NCI-H2196 treated with DMSO at 0.1 percent for 48 hours (cell line): ENCODE measurements around the gene TMEM82.

Source experiments
- DNase-seq: peaks from one replicate; lab custom pipeline; 2025; ENCODE audit not compliant: unreplicated experiment; lab: John Stamatoyannopoulos, UW

TMEM82 gene

DNA sequence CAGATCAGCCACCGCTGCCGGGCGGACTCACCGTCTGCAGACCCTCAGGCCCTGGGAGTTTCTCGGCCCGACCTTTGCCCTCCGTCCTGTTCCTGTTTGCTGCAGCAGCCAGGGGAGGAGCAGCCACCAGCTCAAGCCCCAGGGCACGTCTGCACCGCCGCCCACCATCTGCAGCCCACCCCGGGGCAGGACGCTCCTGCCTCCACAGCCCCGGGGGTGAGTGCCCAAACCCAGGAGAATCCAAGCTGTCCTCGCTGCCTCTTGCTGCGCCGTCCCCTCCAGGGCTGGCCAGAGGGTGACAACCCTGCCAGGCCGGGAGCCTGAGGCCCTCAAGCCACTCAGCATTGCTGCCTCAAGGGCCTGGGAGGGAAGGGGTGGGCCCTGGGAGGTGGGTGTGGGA lies 7.4 kb upstream of the TMEM82 start:
- no peak for DNase-seq

DNA sequence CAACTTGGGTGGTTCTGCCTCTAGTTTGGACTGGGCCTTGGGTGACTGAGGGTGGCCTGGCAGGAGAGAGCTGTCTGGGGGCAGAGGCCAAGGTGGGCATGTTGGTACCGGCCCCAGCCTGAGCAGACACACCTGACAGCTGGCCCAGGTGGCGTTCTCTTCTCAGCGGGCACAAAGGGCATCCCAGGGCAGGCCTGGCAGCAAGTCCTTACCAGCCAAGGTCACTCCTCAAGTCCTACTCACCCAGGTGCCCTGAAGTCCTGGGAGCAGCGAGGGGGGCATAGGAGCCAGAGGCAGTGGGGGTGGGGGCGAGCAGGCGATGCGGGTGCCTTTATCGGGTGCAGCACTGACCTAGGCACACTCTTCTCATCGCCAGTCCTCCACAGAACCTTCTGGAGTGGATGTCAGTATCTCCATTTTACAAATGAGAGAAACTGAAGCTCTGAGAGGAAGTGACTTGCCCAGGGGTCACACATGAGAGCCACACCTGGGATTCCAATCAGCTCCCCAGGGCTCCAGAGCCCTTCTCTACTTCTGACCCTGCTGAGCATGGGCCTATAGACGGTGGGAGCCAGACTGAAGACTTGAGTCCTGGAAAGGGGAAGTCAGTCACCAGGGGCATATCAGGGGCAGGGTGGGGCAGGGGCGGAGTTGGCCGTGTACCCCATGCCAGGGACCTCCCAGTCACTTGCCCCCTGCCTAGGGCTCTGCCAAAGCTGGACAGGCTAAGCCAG lies 6.8 kb upstream of the TMEM82 start:
- DNase-seq = no peak

DNA sequence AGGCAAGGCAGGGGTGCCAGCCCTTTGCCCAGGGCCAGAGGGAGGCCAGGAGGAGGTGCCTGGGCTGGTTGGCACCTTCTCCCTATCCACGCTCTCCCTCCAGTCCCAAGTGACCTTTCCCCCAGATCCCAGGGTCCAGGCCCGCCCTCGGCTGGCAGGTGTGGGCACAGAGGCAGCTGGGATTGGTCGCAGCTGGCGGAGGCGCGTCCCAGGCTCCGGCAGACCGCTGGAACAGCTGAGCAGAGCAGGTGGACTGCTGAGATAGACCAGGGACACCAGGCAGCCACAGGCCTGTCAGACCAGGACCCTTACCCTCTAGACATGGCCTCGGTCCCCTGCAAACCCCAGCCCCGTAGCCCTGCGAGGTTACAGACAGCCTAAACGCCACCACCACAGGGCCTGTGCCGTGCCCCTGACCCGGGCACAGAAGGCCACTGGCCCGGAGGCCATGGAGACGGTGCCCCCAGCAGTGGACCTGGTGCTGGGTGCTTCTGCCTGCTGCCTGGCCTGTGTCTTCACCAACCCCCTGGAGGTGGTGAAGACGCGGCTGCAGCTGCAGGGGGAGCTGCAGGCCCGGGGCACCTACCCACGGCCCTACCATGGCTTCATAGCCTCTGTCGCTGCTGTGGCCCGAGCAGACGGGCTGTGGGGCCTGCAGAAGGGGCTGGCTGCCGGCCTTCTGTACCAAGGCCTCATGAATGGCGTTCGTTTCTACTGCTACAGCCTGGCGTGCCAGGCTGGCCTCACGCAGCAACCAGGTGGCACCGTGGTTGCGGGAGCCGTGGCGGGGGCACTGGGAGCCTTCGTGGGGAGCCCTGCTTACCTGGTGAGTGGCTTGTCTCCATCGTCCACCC lies 6.0 kb upstream of the TMEM82 start, which contains the start of gene SLC25A34:
SLC25A34 (plus strand) TSS at position 221 of the 854 bp plus-strand sequence; CDS start at position 449, 228 bp downstream.
- peak; percentile 86 for DNase-seq

DNA sequence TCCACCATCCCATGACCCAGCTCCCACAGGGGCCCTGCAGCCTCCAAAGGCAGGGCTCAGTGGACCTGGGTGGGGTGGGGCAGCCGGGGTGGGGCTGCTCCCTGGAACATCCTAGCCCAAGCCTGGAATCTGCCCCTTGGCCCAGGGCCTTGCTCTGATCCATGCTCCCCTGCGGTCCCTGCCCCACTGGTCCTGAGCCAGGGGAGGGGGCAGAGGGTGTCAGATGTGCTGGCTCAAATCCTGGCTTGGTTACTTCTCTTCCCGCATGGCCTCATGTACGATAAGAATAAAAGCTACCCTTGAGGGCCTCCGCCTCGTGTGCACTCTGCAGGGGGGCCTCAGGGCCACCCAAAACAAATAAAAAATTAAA lies 5.4 kb upstream of the TMEM82 start:
- no peak for DNase-seq

DNA sequence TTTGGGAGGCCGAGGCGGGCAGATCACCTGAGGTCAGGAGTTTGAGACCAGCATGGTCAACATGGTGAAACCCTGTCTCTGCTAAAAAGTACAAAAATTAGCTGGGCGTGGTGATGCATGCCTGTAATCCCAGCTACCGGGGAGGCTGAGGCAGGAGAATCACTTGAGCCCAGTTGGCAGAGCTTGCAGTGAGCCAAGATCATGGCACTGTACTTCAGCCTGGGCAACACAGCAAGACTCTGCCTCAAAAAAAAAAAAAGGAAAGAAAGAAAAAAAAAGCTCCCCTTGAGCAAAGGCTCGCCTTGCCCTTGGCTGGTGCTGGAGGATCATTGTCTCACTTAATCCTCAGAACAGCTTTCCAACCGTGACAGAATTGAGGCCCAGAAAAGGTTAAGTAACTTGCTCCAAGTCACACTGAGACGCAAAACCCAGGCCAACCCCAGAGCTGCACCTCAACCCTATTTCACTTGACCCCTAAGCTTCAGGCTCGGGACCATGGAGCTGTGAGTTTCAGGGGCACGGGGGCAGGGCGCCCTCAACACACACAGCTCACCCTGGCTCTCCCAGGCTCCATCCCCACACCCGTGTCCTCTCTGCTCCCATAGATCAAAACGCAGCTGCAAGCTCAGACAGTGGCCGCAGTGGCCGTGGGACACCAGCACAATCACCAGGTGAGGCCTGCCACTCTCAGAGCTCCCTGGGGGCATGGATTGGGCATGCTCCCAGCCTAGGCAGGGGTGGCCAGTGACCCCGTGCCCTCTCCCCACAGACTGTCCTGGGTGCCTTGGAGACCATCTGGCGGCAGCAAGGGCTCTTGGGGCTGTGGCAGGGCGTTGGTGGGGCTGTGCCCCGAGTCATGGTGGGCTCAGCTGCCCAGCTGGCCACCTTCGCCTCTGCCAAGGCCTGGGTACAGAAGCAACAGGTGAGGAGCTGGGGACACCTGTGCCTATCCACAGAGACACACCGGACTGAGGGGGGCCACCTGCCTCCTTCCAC lies 4.7 kb upstream of the TMEM82 start:
- no peak for DNase-seq

DNA sequence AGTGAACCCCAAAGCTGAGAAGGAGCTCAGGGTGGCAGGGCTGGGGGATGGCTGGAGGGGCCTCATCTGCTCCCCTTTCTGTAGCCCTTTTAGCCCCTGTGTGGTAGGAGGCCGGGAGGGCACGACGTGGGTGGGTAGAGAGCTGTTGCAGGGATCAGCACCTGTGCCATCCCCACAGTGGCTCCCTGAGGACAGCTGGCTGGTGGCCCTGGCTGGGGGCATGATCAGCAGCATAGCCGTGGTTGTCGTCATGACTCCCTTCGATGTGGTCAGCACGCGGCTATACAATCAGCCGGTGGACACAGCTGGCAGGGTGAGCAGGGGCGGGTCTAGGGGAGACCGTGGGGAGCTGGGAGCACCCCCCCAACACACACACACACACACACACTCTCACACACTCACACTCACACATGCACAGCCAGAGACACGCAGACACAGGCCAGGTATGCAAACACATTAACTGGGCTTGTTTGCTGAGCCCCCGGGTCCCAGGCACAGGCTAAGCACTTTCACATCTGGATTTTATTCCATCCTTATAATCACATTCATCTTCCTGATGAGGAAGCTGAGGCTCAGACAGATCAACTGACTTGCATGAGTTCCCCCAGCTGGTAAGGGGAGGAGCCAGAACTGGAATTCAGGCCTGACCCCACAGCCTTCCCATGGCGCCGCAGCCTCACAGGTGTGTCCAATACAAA lies 3.7 kb upstream of the TMEM82 start:
- DNase-seq = no peak

DNA sequence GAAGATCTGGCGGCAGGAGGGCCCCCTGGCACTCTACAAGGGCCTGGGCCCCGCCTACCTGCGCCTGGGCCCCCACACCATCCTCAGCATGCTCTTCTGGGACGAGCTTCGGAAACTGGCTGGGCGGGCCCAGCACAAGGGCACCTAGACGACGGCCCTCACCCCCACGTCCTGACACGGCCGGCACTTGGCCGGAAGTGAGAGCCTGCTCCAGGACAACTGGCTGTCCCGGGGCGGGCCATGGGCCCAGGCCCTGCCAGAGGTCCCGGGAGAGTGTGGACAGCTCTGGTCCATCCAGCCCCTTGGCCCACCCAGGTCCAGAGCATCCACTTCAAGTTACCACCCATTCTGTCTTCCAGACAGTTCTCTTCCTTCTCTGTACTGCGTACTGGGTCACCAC lies 3.0 kb upstream of the TMEM82 start:
- no peak for DNase-seq

DNA sequence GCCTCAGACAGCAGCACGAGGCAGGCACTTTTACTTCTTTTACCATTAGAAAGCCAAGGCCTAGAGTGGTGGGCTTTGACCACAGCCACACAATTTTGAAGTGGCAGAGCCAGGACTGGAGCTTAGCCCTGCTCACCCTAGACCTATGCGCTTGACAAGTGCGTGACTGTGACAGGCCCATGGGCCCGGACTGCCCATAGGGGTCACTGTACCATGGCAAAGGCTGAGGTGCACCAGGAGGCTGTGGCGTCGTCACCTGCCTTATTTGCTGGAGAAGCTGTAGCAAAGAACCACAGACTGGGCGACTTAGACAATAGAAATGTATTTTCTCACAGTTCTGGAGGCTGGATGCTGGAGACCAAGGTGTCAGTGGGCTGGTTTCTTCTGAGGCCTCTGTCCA lies 2.6 kb upstream of the TMEM82 start:
- no peak for DNase-seq

DNA sequence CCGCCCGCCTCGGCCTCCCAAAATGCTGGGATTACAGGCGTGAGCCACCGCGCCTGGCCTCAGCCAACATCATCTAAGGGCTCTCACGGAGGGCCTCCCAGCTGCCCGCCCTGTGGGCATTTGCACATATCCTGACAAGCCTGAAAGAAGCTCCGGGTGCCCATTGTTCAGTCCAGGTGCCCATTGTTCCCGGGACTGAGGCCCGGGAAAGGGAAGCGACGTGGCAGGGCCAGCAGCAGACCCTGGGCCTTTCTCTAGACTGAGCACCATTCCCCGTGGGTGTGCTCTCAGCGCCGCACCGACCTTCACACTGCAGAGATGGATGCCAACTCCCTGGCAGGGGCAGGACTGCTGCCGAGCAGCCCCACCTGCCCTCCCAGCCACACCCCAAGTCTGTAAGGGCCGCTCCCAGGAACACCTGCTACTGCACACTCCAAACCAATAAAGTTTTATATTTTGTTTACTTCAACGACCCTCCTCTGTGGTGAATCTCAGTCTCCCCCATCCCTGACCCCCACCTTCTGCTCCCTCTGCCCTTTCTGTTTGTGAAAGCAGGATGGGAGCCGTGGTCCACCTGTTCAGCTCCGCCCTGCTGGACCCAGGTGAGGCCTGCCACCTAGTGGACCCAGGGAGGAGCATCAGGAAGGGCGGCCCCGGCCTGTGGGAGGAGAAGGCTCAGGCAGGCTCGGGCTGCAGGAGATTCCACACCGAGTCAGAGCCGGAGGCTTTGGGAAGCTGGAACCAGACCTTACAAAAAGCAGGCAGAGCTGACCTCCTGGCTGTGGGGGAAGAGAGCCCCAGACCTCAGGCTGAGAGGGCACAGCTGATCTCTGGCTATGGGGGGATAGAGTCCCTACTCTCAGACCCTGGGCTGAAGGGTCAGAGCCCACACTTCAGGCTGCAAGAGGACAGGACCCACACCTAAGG lies 1.1 kb upstream of the TMEM82 start:
- peak; percentile 78 for DNase-seq

DNA sequence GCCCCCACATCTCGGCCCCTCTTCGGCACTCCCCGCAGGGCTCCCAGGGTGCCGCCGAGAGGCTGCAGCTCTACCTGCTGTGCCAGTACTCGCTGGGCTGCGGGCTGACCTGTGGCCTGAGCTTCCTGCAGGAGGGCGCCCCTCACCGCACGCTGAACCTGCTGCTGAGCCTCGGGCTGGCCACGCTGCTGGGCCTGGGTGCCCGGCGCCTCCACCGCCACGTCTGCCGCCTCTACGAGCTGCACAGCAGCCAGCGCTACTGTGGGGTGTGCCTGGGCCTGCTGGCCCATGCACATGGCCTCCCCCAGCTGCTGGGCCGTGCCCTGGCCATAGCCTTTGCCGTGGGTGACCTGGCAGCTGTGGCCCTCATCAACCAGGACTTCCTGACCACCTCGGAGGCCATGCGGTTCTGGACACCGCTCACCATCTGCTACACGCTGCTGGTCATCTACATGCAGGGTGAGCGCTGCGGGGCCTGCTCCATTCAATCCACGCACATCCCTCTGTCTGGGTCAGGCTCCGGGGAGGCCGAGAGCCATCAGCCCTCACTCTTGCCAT lies 1.9 kb downstream of the TMEM82 start:
- no peak for DNase-seq

DNA sequence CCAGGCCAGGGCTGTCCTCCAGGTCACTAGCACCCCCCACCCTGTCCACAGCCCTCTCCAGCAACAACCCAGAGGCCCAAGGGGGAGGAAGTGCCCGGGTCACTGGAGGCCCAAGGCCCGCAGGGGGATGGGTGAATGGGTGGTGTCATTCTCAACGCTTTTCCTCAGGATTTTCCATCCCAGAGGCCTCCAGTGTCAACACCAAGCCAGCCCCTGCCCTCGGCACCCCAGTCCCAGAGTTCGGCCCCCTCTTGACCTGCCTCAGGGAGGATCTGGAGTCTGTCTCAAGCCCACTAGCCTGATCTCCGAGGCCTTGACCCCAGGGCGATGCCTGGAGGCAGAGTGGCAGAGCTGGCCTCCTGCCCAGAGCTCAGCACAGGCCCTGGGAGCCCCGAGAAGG lies 5.1 kb downstream of the TMEM82 start:
- DNase-seq = no peak

DNA sequence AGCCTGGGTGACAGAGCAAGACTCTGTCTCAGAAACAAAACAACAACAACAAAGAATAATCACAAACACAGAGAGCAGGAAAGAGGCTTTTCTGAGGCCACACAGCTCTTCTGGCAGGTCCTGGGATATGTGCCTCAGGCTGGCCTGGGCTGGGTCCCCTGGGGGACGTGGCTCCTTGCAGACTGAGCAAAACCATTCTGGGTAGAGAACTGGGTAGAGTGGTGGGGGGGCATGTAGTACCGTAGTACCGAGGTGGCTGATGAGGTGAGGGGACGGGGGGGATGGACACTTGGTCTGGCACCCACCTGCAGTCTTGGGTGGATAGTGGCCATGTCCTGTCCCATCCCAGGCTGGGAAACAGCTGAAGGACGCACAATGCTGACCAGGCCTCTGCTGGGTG lies 6.0 kb downstream of the TMEM82 start:
- no peak for DNase-seq

DNA sequence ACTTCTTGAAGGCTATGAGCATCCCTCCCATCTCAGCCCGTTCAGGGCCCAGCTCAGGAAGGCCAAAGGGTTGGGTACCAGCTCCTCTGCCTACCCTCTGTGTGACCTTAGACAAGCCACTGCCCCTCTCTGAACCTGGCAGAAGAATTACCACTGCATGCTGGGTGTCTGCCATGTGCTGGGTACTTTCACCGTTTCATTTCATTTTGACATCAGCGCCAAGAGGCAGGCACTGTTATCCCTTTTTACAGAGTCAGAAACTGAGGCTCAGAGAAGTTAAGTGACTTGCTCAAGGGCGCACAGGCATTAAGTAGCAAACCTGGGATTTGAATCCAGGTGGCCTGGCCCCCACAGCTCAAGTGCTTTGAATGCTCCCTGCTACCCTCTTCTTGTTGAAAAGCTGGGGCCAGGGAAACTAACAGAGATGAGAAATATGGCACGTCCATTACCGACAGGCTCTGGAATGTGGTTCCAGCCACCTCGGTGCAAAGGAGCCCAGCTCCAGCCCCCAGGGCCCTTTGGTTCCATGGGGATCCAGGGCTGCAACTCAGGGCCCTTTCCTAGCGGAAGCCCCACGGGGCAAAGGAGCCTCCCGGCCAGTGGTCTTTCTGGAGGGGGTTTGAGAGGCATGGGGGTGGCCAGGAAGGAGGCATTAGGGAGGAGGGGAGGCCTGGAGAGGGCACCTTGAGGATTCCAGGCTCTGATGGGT lies 6.5 kb downstream of the TMEM82 start:
- DNase-seq = no peak

DNA sequence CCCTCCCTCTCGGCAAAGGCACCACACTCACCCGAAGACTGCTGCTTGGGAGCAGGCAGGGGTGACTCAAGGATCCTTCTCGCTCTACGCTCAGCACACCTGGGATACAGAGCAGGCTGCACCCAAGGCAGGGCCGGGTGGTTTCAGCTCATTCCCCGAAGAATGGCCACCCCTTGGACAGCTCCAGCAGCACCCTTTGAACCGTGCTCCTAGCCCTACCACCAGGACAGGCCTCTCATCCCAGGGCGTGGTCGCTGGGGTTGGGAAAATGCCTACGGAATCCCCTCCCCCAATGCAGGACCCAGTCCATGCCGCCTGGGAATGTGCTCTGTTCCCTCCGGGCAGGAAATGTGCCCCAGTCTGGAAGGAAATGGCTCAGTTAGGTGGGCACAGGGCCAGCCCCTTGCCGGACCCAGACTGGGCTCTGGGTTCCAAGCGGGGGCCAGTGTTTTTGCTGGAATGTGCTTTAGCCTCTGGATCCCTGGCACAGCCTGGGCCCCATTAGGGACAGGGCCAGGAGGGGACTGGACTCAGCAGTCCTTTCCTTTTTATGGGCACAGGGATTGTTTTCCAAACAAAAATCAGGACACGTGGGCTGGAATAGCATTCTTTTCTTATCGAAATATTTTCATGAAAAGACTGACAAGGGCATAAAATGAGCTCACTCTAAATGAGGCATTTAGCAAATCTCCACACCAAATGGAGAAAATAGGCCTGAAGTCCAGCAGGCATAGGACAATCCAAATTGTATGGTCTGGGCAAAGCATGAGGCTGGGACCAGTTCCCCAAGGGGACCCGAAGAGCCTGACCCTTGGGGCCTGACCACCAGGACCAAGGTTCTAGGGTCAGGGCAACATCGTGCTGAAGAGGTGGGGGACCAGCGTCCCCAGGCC lies 7.3 kb downstream of the TMEM82 start:
- no peak for DNase-seq

DNA sequence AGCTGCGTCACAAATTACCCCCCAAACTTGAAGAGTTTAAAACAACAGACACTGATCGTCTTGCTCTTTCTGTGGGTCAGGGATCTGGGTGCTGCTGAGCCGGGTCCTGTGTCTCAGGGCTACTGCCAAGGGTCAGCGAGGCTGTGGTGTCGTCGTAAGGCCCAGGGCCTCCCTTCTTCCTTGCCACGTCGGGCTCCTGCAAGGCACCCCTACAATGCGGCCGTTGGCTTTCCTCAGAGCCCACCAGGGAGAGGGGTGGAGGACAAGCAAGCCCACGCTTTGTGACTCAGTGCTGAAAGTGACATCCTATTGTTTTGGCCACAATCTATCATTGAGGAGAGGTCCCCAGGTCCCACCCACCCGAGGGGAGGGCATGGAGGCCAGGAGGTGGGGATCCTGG lies 8.6 kb downstream of the TMEM82 start:
- no peak for DNase-seq

DNA sequence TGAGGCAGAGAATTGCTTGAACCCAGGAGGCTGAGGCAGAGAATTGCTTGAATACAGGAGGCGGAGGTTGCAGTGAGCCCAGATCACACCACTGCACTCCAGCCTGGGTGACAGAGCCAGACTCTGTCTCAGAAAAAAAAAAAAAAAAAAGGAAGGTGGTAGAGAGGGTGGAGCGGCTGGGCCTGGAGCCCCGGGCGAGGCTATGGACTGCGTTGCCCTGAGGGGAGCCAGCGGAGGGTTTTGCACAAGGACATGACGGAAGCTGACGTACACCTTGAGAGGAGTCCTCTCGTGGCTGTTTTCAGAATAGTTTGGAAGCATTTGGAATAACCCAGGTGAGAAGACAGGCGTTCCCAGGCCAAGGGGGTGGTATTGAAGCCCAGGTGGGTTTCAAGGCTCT lies 9.4 kb downstream of the TMEM82 start:
- no peak for DNase-seq

DNA sequence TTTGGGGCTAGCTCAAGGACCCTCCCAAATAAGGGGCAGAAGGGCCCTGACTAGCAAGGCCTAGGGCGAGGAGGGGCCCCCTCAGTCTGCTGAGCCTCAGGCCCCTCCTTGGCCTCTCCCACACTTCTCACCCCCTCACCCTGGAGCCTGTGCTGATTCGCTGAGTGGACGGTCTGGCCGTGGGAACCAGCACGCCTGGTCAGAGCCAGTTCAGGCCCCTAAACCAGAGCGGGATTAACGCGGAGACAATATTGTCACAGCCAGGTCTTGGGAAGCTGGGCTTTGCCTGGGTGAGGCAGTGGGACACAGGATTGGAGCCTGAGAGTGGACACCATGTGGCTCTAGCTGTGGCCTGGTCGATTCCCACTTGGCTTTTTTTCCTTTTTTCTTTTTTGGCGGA lies 11.5 kb downstream of the TMEM82 start:
- DNase-seq = no peak
